GM04503 (cell line): ENCODE measurements around the gene CLRN2.
A peak's percentile ranks its signal among the peaks of the same experiment; 100 is the strongest.

Source experiments
- DNase-seq: peaks from one replicate; pipeline ENCODE4 v3.0.0-alpha.2; 2012; ENCODE audit warnings: low read depth

CLRN2 gene

GRCh38 chr4:17514865-17515264, at the start of gene CLRN2:
Gene CLRN2, plus strand, starts transcription at chr4:17515165. Its CDS starts 102 bp downstream, at chr4:17515267.
- DNase-seq, result no peak

GRCh38 chr4:17468619-17469221, 46.2 kb upstream of the CLRN2 start:
- DNase-seq, result no peak

- DNase-seq, result no peak
These were observed 44.9 kb upstream of the CLRN2 start for GRCh38 chr4:17469931-17470674.

GRCh38 chr4:17475481-17475880, 39.5 kb upstream of the CLRN2 start:
- no peak for DNase-seq

DNA sequence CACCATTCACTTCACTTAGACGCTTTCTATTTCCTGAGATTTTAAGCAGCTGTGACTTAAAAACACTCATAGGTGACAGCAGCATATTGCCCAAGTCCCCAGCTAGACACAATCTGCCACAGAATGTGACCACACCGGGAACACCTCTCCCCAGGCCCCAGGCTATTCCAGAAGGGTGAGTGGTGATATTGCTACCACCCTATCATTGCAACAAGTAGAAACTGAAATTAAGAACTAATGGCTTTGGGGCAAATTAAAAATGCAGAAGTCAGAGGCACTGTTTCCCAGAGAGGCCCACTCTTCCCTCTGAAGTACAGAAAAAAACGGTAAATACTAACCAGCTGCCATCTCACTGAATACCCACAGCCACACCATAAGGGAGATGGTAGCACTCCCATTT, 38.1 kb upstream of the CLRN2 start:
- DNase-seq, result no peak

DNA sequence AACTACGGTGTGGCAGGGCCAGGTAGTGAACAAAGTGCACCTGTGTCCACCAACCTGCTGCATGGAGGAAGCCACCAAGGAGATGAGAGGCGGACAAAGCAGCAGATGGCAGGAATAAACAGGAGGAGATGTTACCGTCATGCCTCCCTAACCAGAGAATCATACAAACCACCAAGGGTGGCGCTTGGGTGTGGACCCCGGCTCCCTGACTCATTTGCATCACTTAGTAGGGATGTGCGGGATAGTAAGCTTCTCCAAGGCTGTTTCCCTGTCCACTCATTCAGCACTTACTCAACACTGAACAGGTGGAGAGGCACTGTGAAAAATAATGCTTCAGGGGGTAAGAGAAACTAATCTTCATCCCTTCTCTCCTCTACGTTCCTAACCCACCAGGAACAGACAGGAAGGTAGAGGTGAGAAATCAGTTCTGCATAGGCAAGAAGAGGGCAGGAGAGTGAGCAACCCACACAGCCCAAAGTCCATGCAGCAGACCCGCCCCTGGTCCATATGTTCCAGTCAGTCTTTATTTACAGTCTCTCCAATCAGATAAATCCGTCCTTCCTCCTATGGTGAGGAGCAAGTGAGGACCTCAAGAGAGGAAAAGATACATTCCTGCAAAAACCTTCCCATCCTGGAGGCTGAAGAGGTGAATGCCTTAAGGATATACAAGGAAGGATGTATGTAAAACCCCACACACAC, 37.0 kb upstream of the CLRN2 start:
- DNase-seq, result no peak

DNA sequence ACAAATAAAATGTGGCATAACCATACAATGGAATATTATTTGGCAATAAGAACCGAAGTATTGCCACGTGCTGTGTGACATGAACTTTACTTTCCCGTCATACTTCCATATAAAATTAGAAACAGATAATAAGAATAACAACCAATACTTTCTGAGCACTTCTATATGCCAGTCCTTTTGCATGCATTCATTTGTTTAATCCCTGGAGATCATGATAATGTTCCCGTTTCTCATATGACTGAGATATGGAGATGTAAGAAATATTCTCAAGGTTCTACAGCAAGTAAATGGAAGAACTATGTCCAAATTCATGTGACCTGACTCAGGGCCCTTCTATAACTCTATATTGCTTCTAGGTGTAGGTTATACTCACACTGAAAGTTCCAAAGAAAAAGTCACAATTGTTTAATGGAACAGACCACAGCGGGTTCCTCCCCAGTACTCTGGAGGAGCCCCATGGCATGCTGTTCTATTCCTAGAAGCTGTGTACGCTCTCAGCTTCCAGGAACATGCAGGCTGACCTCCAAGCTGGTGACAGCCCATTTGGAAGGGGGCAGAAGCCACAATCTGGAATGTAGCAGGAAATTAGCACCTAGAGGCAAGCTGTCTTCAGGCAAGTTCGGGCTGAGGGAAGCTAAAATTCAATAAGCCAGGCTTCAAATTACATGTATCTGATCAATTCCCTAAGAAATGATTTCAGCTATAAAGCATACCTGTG, 34.6 kb upstream of the CLRN2 start:
- no peak for DNase-seq

- no peak for DNase-seq
These were observed 34.0 kb upstream of the CLRN2 start for GRCh38 chr4:17480955-17481354.

DNA sequence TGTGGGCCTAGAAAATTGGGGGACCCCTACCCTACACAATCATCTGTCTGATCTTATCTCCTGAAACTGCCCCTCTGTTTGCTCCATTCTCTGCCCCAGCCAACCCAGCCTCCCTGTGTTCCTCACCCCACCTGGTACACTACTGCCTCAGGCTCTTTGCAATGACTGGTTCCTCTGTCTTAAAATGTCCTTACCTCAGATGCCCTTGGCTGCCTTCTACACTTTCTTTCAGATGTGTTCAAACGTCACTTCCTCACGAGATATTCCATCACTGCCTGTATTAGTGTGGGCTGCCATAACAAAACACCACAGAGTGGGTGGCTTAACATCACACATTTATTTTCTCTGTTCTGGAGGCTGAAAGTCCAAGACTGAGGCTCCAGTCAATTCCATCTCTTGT, 32.2 kb upstream of the CLRN2 start:
- no peak for DNase-seq

- DNase-seq, result no peak
These were observed 25.8 kb upstream of the CLRN2 start for GRCh38 chr4:17489123-17489522.

- DNase-seq, result no peak
These were observed 25.2 kb upstream of the CLRN2 start for GRCh38 chr4:17489721-17490120.

GRCh38 chr4:17490575-17491059, 24.3 kb upstream of the CLRN2 start:
- no peak for DNase-seq

DNA sequence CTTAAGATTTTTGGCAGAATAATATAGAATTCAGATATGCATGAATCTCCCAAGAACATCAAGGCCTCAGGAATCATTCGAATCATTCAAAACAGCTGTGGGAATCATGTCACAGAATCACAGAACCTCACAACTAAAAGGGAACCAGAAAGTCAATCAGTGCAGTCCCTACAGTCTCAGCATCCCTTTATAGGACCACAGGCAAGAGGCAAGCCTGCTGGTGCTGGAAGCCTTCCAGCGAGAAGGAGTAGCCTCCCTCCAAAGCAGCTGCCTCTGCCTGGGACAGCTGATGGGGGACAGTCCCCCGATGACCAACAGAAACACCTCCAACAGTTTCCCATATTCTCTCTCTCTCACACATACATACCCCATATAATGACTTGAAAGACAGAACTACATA, 23.8 kb upstream of the CLRN2 start:
- DNase-seq, result no peak

- DNase-seq, result no peak
These were observed 22.8 kb upstream of the CLRN2 start for GRCh38 chr4:17492058-17492741.

DNA sequence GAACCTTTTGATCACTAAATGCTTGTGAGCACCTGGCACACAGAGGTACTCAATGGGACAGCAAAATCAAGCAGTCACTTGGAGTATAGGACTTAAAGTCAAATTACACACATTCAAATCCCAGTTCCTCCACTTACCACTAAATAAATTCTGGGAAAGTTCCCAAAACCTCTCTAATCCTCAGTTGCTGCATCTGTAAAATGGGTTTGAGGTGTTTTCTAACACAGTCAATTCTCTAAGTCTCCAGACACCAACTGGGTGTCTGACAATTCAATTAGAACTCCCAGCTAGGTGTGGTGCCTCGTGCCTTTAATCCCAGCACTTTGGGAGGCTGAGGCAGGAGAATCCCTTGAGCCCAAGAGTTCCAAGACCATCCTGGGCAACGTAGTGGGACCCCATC, 22.1 kb upstream of the CLRN2 start:
- no peak for DNase-seq

GRCh38 chr4:17493619-17494018, 21.3 kb upstream of the CLRN2 start:
- DNase-seq, result no peak

DNA sequence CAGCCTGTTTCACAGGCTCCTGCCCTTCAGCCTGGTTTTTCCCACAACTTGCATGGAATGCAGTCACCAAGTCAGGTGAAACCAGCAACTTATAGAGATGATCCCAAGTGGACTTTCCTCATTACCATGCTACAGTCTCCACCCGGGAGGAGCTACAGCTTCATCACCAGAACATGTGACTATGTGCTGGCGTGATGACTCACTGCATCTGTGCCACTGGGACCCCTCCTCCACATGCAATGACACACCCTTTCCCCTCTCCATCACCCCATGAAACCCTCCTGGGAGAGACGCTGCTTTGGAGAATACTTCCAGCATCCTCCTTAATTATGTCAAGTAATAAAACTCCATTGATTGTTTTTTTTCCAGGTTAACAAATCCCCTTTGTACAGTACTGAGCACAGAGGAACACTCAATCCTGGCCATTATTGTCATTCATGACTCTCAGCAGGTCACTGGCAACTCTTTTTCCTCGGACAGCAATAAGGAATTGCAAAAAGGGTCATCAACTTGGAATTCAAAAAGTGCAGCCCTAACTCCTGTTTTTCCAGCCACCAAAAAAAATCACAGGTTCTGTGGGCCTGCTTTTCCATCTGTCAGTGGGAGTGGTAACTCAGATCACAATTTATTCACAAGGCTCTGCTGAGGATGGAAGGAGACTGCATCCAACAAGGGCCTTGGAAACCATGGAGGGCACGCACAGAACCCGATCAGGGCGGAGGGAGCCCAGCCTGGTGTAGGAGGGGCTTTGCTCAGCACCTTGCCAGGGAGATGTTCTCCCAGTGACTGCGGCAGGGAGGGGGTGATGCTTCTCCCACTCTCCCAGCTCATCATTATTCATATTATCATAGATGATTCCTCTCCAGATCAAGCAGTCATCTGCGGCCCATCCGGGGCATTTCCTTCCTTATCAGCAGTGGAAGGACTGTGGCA, 20.4 kb upstream of the CLRN2 start:
- peak; percentile 30 for DNase-seq

GRCh38 chr4:17497890-17498523, 17.0 kb upstream of the CLRN2 start:
- DNase-seq, result no peak

DNA sequence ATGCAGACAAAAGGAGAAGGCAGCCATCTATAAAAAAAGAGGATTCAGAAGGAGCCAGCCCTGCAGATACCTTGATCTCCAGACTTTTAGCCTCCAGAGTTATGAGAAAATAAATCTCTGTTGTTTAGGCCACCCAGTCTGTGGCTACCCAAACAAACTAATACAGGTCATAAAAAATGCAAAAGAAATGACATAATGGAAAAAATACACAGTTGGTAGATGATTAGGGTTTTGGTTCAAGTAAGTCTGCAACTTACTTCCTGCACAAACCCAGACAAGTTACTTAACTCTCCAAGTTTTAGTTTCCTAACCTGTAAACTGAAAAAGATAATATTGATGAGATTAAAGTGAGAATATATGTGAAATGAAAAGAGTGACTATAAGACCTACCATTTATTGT, 14.4 kb upstream of the CLRN2 start:
- no peak for DNase-seq

- no peak for DNase-seq
These were observed 12.2 kb upstream of the CLRN2 start for GRCh38 chr4:17502756-17503155.
